Measurements from ENCODE around the gene PRICKLE3. TPM values are rescaled to one million over a fixed set of nuclear protein-coding genes. Genes with fewer than 3 reads are reported as not detected.

Gene PRICKLE3
- total RNA-seq, 2 experiments from 2014 or later: 9.9 to 16.7 TPM

DNA sequence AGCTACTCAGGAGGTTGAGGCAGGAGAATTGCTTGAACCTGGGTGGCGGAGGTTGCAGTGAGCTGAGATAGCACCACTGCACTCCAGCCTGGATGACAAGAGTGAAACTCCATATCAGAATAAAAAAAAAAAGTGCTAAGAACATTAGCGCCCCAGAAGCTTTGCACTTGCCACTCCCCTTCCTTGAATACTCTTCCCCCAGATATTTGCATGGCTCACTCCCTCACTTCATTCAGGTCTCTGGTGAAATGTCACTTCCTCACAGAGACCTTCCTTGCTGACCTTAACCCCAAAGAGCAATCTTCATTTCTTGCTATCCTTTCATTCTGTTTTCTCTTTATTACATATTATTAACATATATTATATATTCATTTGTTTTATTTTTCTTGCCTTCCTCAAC, 35.7 kb upstream of the PRICKLE3 start:
- TF ChIP-seq EZH2phosphoT487 (IDR thresholded peaks at IDR 0.05; ENCODE audit: borderline replicate concordance, low read depth, low read length) (no peak), CTCF (conservative IDR thresholded peaks at IDR 0.05; ENCODE audit: low read length) (no peak)
- intact Hi-C loops (cut with micrococcal nuclease; ENCODE audit: unreplicated experiment): no loop called here
- no peaks in the 10 kb centered on the region for H4K20me1 ChIP-seq (ENCODE audit: insufficient read depth, low read length)
- no peak overlapping the region for H3K4me2 ChIP-seq (ENCODE audit: low read length)
- no peak overlapping the region for H3K27ac ChIP-seq (ENCODE audit: low read depth, low read length, poor library complexity, severe bottlenecking)
- H3K4me1 ChIP-seq (ENCODE audit: insufficient read depth, low read length, poor library complexity, severe bottlenecking): no peaks in the 10 kb centered on the region
- H3K9me2 ChIP-seq (ENCODE audit: insufficient read depth, low read length): no peaks in the 10 kb centered on the region
- no peaks in the 10 kb centered on the region for H3K36me3 ChIP-seq (ENCODE audit: insufficient read depth, low read length)
- no peak overlapping the region for H3K4me3 ChIP-seq (ENCODE audit: low read depth, low read length, poor library complexity, severe bottlenecking)
- no peak for DNase-seq (ENCODE audit: low spot score)
- no peak overlapping the region for H2AFZ ChIP-seq (ENCODE audit: low read length)
- no peaks in the 10 kb centered on the region for H3K79me2 ChIP-seq (ENCODE audit: insufficient read depth, low read depth, low read length)
- CTCF ChIA-PET (ENCODE audit: unreplicated experiment): no interaction called here
- no peaks in the 10 kb centered on the region for H3K9me3 ChIP-seq (ENCODE audit: low read length)
- BruUV-seq (replicated peaks): no TSS peak
- POLR2A ChIA-PET: no interaction called here

GRCh38 chrX:49220100-49220499, 33.9 kb upstream of the PRICKLE3 start:
- BruUV-seq (replicated peaks): no TSS peak
- POLR2A ChIA-PET: no interaction called here
- no peak overlapping the region for H3K4me2 ChIP-seq (ENCODE audit: low read length)

More at GRCh38 chrX:49220100-49220499, 33.9 kb upstream of the PRICKLE3 start:
- no peaks in the 10 kb centered on the region for H3K79me2 ChIP-seq (ENCODE audit: insufficient read depth, low read depth, low read length)
- H3K9me2 ChIP-seq (ENCODE audit: insufficient read depth, low read length): no peaks in the 10 kb centered on the region
- no peak for DNase-seq (ENCODE audit: low spot score)
- CTCF ChIA-PET (ENCODE audit: unreplicated experiment): no interaction called here
- H3K36me3 ChIP-seq (ENCODE audit: insufficient read depth, low read length): no peaks in the 10 kb centered on the region
- no peaks in the 10 kb centered on the region for H3K9me3 ChIP-seq (ENCODE audit: low read length)
- no peak overlapping the region for H3K4me3 ChIP-seq (ENCODE audit: low read depth, low read length, poor library complexity, severe bottlenecking)
- intact Hi-C loops (cut with micrococcal nuclease; ENCODE audit: unreplicated experiment): no loop called here
- no peak overlapping the region for H3K27ac ChIP-seq (ENCODE audit: low read depth, low read length, poor library complexity, severe bottlenecking)
- H4K20me1 ChIP-seq (ENCODE audit: insufficient read depth, low read length): no peaks in the 10 kb centered on the region
- no peak overlapping the region for H2AFZ ChIP-seq (ENCODE audit: low read length)
- no peaks in the 10 kb centered on the region for H3K4me1 ChIP-seq (ENCODE audit: insufficient read depth, low read length, poor library complexity, severe bottlenecking)
- TF ChIP-seq CTCF (conservative IDR thresholded peaks at IDR 0.05; ENCODE audit: low read length) (no peak), EZH2phosphoT487 (IDR thresholded peaks at IDR 0.05; ENCODE audit: borderline replicate concordance, low read depth, low read length) (no peak)
